Stomach smooth muscle (tissue), 2 donors: ENCODE measurements around the gene TMEM63C.

Experiments
- H3K27ac ChIP-seq: one replicate; pipeline ENCODE4 v1.7.0; 2013; ENCODE audit warnings: mild to moderate bottlenecking, low read length, inconsistent platforms
- H3K27me3 ChIP-seq, 2 donors: one replicate each; pipeline ENCODE4 v1.7.0; 2013; ENCODE audit warnings: low read length in 2 of 2; ENCODE audit not compliant: insufficient read depth in 2 of 2, control insufficient read depth in 1 of 2
- H3K36me3 ChIP-seq, 2 donors: one replicate each; pipeline ENCODE4 v1.7.0; 2013; ENCODE audit warnings: low read length in 2 of 2; ENCODE audit not compliant: control insufficient read depth in 2 of 2, insufficient read depth in 2 of 2
- H3K4me1 ChIP-seq: one replicate; pipeline ENCODE4 v1.7.0; 2013; ENCODE audit warnings: low read length; ENCODE audit not compliant: control insufficient read depth, insufficient read depth
- H3K4me3 ChIP-seq, 2 donors: one replicate each; pipeline ENCODE4 v1.7.0; 2013; ENCODE audit warnings: low read length in 2 of 2
- H3K9ac ChIP-seq, 2 donors: one replicate each; pipeline ENCODE4 v1.7.0; 2013; ENCODE audit warnings: low read length in 2 of 2, mild to moderate bottlenecking in 1 of 2
- H3K9me3 ChIP-seq, 2 donors: one replicate each; pipeline ENCODE4 v1.7.0; 2013; ENCODE audit warnings: low read length in 2 of 2; ENCODE audit not compliant: control insufficient read depth in 2 of 2
- donor health status: healthy.
- donor health status: Pancreatic carcinoma.

TMEM63C gene

GRCh38 chr14:77241955-77242354 is 60.4 kb downstream of the TMEM63C start:
- H3K4me3 ChIP-seq = no peak overlapping the region
- no peaks in the 10 kb centered on the region for H3K27me3 ChIP-seq
- no peaks in the 10 kb centered on the region for H3K4me1 ChIP-seq

GRCh38 chr14:77242752-77243151 is 61.2 kb downstream of the TMEM63C start:
- no peaks in the 10 kb centered on the region for H3K27me3 ChIP-seq
- no peaks in the 10 kb centered on the region for H3K36me3 ChIP-seq
- H3K4me1 ChIP-seq = no peaks in the 10 kb centered on the region

More at GRCh38 chr14:77241955-77242354, 60.4 kb downstream of the TMEM63C start:
- no peaks in the 10 kb centered on the region for H3K36me3 ChIP-seq
- H3K27ac ChIP-seq = no peak overlapping the region
- H3K9me3 ChIP-seq = no peaks in the 10 kb centered on the region
- no peak overlapping the region for H3K9ac ChIP-seq

GRCh38 chr14:77243853-77244252 is 62.3 kb downstream of the TMEM63C start:
- H3K4me3 ChIP-seq = no peak overlapping the region
- no peak overlapping the region for H3K27ac ChIP-seq
- no peaks in the 10 kb centered on the region for H3K9me3 ChIP-seq
- H3K9ac ChIP-seq = no peak overlapping the region
- H3K27me3 ChIP-seq = no peaks in the 10 kb centered on the region
- H3K4me1 ChIP-seq = no peaks in the 10 kb centered on the region
- no peaks in the 10 kb centered on the region for H3K36me3 ChIP-seq

More at GRCh38 chr14:77242752-77243151, 61.2 kb downstream of the TMEM63C start:
- Histone ChIP-seq H3K9ac (no peak overlapping the region), H3K9me3 (no peaks in the 10 kb centered on the region), H3K4me3 (no peak overlapping the region), H3K27ac (no peak overlapping the region)

GRCh38 chr14:77245820-77246219 is 64.2 kb downstream of the TMEM63C start:
- Histone ChIP-seq H3K27ac (no peak overlapping the region), H3K9ac (no peak overlapping the region), H3K9me3 (no peaks in the 10 kb centered on the region), H3K36me3 (no peaks in the 10 kb centered on the region), H3K27me3 (no peaks in the 10 kb centered on the region), H3K4me3 (no peak overlapping the region), H3K4me1 (no peaks in the 10 kb centered on the region)

- no peaks in the 10 kb centered on the region for H3K27me3 ChIP-seq
- H3K4me1 ChIP-seq = no peaks in the 10 kb centered on the region
- no peaks in the 10 kb centered on the region for H3K36me3 ChIP-seq
- H3K9ac ChIP-seq = no peak overlapping the region
- H3K9me3 ChIP-seq = no peaks in the 10 kb centered on the region
- no peak overlapping the region for H3K4me3 ChIP-seq
- H3K27ac ChIP-seq = no peak overlapping the region
Observed at GRCh38 chr14:77246784-77247183, 65.2 kb downstream of the TMEM63C start.

- Histone ChIP-seq H3K4me3 (no peak overlapping the region), H3K4me1 (no peaks in the 10 kb centered on the region), H3K27me3 (peaks cover 3 to 7% of the 10 kb centered on the region in 2 donors), H3K9ac (no peak overlapping the region), H3K36me3 (no peaks in the 10 kb centered on the region), H3K9me3 (no peaks in the 10 kb centered on the region), H3K27ac (no peak overlapping the region)
Observed at GRCh38 chr14:77248666-77249065, 67.1 kb downstream of the TMEM63C start.

- H3K36me3 ChIP-seq = no peaks in the 10 kb centered on the region
- H3K4me1 ChIP-seq = no peaks in the 10 kb centered on the region
- H3K9me3 ChIP-seq = no peaks in the 10 kb centered on the region
- no peak overlapping the region for H3K9ac ChIP-seq
- peaks cover 3 to 7% of the 10 kb centered on the region in 2 donors for H3K27me3 ChIP-seq
- no peak overlapping the region for H3K27ac ChIP-seq
- H3K4me3 ChIP-seq = no peak overlapping the region
Observed at GRCh38 chr14:77249286-77249685, 67.7 kb downstream of the TMEM63C start.

- Histone ChIP-seq H3K9me3 (no peaks in the 10 kb centered on the region), H3K27ac (no peak overlapping the region), H3K4me3 (no peak overlapping the region)
Observed at GRCh38 chr14:77250927-77251326, 69.3 kb downstream of the TMEM63C start.

GRCh38 chr14:77251870-77252269 is 70.3 kb downstream of the TMEM63C start:
- Histone ChIP-seq H3K36me3 (no peaks in the 10 kb centered on the region), H3K4me1 (no peaks in the 10 kb centered on the region), H3K9me3 (no peaks in the 10 kb centered on the region), H3K27ac (no peak overlapping the region), H3K27me3 (peaks cover 3 to 9% of the 10 kb centered on the region in 2 donors), H3K9ac (no peak overlapping the region), H3K4me3 (no peak overlapping the region)

More at GRCh38 chr14:77250927-77251326, 69.3 kb downstream of the TMEM63C start:
- peaks cover 3 to 9% of the 10 kb centered on the region in 2 donors for H3K27me3 ChIP-seq
- H3K4me1 ChIP-seq = no peaks in the 10 kb centered on the region
- no peaks in the 10 kb centered on the region for H3K36me3 ChIP-seq
- no peak overlapping the region for H3K9ac ChIP-seq

GRCh38 chr14:77253333-77254190 is 72.0 kb downstream of the TMEM63C start:
- Histone ChIP-seq H3K27ac (no peak overlapping the region), H3K9ac (no peak overlapping the region), H3K27me3 (peaks cover 3 to 15% of the 10 kb centered on the region in 2 donors), H3K4me1 (no peaks in the 10 kb centered on the region), H3K9me3 (no peaks in the 10 kb centered on the region), H3K4me3 (no peak overlapping the region), H3K36me3 (no peaks in the 10 kb centered on the region)

GRCh38 chr14:77256694-77257093 is 75.1 kb downstream of the TMEM63C start:
- Histone ChIP-seq H3K9ac (no peak overlapping the region), H3K27ac (no peak overlapping the region), H3K4me1 (no peaks in the 10 kb centered on the region), H3K9me3 (no peaks in the 10 kb centered on the region), H3K36me3 (no peaks in the 10 kb centered on the region), H3K27me3 (peaks cover 5 to 23% of the 10 kb centered on the region in 2 donors), H3K4me3 (no peak overlapping the region)
